HG03520 (cell line): ENCODE results near the gene B4GALNT3.

ENCODE experiments used
- ATAC-seq: cut with Tn5 transposase; IDR thresholded peaks from one replicate; pipeline ENCODE4 v1.9.1; 2021; ENCODE audit warnings: mild to moderate bottlenecking, moderate library complexity; ENCODE audit not compliant: unreplicated experiment

The B4GALNT3 gene

GRCh38 chr12:467591-467990, 7.9 kb downstream of the B4GALNT3 start:
- no peak for ATAC-seq

GRCh38 chr12:468671-469389, 9.1 kb downstream of the B4GALNT3 start:
- no peak for ATAC-seq

- ATAC-seq, result no peak
Observed at GRCh38 chr12:470133-470532, 10.4 kb downstream of the B4GALNT3 start.

- no peak for ATAC-seq
Observed at GRCh38 chr12:473198-473597, 13.5 kb downstream of the B4GALNT3 start.

- no peak for ATAC-seq
Observed at GRCh38 chr12:473863-474577, 14.3 kb downstream of the B4GALNT3 start.

GRCh38 chr12:475286-475685, 15.5 kb downstream of the B4GALNT3 start:
- ATAC-seq, result no peak

- no peak for ATAC-seq
Observed at GRCh38 chr12:479161-479560, 19.4 kb downstream of the B4GALNT3 start.

GRCh38 chr12:480831-481816, 21.4 kb downstream of the B4GALNT3 start:
- no peak for ATAC-seq

GRCh38 chr12:482061-482460, 22.3 kb downstream of the B4GALNT3 start:
- ATAC-seq, result no peak

- ATAC-seq, result no peak
Observed at GRCh38 chr12:484096-484495, 24.4 kb downstream of the B4GALNT3 start.

GRCh38 chr12:490260-490659, 30.5 kb downstream of the B4GALNT3 start:
- no peak for ATAC-seq

- ATAC-seq, result no peak
Observed at GRCh38 chr12:495466-495865, 35.7 kb downstream of the B4GALNT3 start.

GRCh38 chr12:496736-497135, 37.0 kb downstream of the B4GALNT3 start:
- ATAC-seq, result no peak

- no peak for ATAC-seq
Observed at GRCh38 chr12:497501-498160, 37.9 kb downstream of the B4GALNT3 start.

GRCh38 chr12:499837-500458, 40.2 kb downstream of the B4GALNT3 start:
- ATAC-seq, result no peak

GRCh38 chr12:501722-502447, 42.1 kb downstream of the B4GALNT3 start:
- no peak for ATAC-seq

GRCh38 chr12:503111-503761, 43.5 kb downstream of the B4GALNT3 start:
- ATAC-seq, result no peak

- ATAC-seq, result no peak
Observed at GRCh38 chr12:505221-505620, 45.5 kb downstream of the B4GALNT3 start.

GRCh38 chr12:507391-507796, 47.7 kb downstream of the B4GALNT3 start:
- ATAC-seq, result no peak
